Esophagus muscularis mucosa (tissue), 4 donors: Measurements from ENCODE around the gene LGALS3BP. TPM values are rescaled to one million over a fixed set of nuclear protein-coding genes. Genes with fewer than 3 reads are reported as not detected.

ENCODE experiments used
- DNase-seq: peaks from one replicate; pipeline ENCODE4 v3.0.0-alpha.2; 2017; ENCODE audit errors: extremely low spot score
- H3K27ac ChIP-seq, 4 donors: fragments of 200-600 bp; sonication (generic); replicated peaks in 1 of 4; 1 replicate in 3 of 4; 2 replicates in 1 of 4; pipeline ENCODE4 v1.5.1; 2016 to 2019; ENCODE audit warnings: mild to moderate bottlenecking in 1 of 4
- H3K27me3 ChIP-seq, 4 donors: fragments of 200-600 bp; sonication (generic); one replicate each; pipeline versions ENCODE4 v1.5.1 to v1.6.0; 2016 to 2019
- H3K36me3 ChIP-seq, 4 donors: fragments of 200-600 bp; sonication (generic); one replicate each; pipeline ENCODE4 v1.5.1; 2016 to 2019
- H3K4me1 ChIP-seq, 4 donors: fragments of 200-600 bp; sonication (generic); one replicate each; pipeline ENCODE4 v1.5.1; 2016 to 2019
- H3K4me3 ChIP-seq, 4 donors: fragments of 200-600 bp; sonication (generic); 1 replicate in 2 of 4; 2 replicates in 2 of 4; pipeline ENCODE4 v1.5.1; 2016 to 2019; ENCODE audit warnings: mild to moderate bottlenecking in 4 of 4, moderate library complexity in 1 of 4
- H3K9me3 ChIP-seq, 4 donors: fragments of 200-600 bp; sonication (generic); 1 replicate in 3 of 4; 2 replicates in 1 of 4; pipeline ENCODE4 v1.5.1; 2016 to 2019
- EP300 ChIP-seq: sonication (generic); formaldehyde crosslinking; IDR thresholded peaks from one replicate; pipeline ENCODE4 v1.6.1; 2017; ENCODE audit warnings: antibody characterized with exemption
- POLR2A ChIP-seq: fragments of 450-650 bp; IDR thresholded peaks from one replicate; pipeline ENCODE4 v1.6.1; 2017; ENCODE audit warnings: antibody characterized with exemption, moderate library complexity, mild to moderate bottlenecking, low read depth
- POLR2AphosphoS5 ChIP-seq, 2 donors: sonication (generic); formaldehyde crosslinking; IDR thresholded peaks; one replicate each; pipeline ENCODE4 v1.6.1; 2017; ENCODE audit warnings: antibody characterized with exemption in 2 of 2
- WGBS: methylation state at CpG from one replicate; pipeline ENCODE4 v1.1.5; 2018; 5-methylcytosine and 5-hydroxymethylcytosine counted together
- intact Hi-C: fragments of 100-400 bp; cut with DNase I; formaldehyde crosslinking; loops from one replicate; pipeline ENCODE4 v1.15.1; 2023
- total RNA-seq, 4 donors: library from RNA; depleted of rRNA; stranded (reverse); fragments of >200 nt; gene quantifications; one replicate each; pipeline versions ENCODE4 v1.1.0 to v1.2.1, GENCODE V29; 2016
- TF ChIP-seq, protein P1 (sequence below), 3 experiments: fragments of 200-600 bp in 2 of 3; fragments of 450-650 bp in 1 of 3; sonication (generic) in 2 of 3; IDR thresholded peaks; one replicate each; pipeline ENCODE4 v1.5.1; 2017 to 2019; ENCODE audit warnings: antibody characterized with exemption in 3 of 3, mild to moderate bottlenecking in 2 of 3, moderate library complexity in 1 of 3

Gene LGALS3BP
- total RNA-seq, 4 donors from 2014 or later: 106 to 284 (median 197) TPM

DNA sequence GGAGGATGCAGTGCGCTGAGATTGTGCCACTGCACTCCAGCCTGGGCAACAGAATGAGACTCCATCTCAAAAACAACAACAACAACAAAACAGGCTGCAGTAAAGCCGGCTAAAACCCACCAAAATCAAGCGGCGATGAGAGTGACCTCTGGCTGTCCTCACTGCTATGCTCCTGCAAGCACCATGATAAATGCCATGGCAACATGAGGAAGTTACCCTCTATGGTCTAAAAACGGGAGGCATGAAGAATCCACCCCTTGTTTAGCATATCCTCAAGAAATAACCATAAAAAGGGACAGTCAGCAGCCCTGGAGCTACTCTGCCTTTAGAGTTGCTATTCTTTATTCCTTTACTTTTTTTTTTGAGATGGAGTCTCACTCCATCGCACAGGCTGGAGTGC lies 8.4 kb upstream of the LGALS3BP start:
- TF ChIP-seq, protein P1, sequence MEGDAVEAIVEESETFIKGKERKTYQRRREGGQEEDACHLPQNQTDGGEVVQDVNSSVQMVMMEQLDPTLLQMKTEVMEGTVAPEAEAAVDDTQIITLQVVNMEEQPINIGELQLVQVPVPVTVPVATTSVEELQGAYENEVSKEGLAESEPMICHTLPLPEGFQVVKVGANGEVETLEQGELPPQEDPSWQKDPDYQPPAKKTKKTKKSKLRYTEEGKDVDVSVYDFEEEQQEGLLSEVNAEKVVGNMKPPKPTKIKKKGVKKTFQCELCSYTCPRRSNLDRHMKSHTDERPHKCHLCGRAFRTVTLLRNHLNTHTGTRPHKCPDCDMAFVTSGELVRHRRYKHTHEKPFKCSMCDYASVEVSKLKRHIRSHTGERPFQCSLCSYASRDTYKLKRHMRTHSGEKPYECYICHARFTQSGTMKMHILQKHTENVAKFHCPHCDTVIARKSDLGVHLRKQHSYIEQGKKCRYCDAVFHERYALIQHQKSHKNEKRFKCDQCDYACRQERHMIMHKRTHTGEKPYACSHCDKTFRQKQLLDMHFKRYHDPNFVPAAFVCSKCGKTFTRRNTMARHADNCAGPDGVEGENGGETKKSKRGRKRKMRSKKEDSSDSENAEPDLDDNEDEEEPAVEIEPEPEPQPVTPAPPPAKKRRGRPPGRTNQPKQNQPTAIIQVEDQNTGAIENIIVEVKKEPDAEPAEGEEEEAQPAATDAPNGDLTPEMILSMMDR (IDR thresholded peaks at IDR 0.05): no peak
- TF ChIP-seq POLR2AphosphoS5 (IDR thresholded peaks at IDR 0.05): no peak
- no peaks in the 10 kb centered on the region for H3K9me3 ChIP-seq
- H3K27ac ChIP-seq: no peak overlapping the region
- no peak overlapping the region for H3K4me3 ChIP-seq
- intact Hi-C loops: no loop called here
- 78% methylated on average over 3 of the region's 6 CpGs for WGBS
- peaks cover 16 to 26% (median 26%) of the 10 kb centered on the region in 4 donors for H3K4me1 ChIP-seq
- peaks cover 4 to 37% (median 33%) of the 10 kb centered on the region in 4 donors for H3K36me3 ChIP-seq
- no peak for DNase-seq
- H3K27me3 ChIP-seq: no peaks in the 10 kb centered on the region

DNA sequence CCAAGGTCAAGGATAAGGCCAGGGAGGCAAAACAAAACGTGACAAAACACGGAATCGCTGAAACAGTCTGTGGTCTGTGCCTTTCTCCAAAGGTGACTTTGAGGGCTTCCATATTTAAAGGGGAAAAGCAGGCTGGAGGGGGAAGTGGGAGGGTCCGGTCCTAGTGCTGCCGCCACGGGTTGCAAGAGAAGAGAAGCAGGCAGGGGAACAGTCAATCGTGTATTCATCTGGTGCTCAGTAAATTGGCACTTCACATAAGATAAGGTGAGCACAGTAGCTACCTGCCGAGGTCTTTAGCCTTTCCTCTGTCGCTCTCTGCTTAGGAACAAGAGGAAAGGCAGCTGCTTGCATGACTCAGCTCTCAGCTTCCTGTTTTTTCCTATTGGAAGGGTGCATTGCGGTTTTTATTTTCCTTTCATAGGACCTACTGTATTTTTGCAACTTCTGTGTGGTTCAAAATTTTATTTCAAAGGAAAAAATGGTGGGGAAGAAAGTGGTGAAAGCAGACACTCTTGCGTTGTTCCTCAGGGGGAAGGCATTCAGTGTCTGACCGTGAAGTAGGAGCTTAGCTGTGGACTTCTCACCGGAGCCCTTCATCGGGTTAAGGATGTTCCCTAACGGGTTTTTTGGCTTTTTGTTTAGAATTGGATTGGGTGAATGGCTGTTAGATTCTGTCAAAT lies 7.1 kb upstream of the LGALS3BP start:
- WGBS: 21% methylated on average over 15 of the region's 15 CpGs
- intact Hi-C loops: no loop called here
- TF ChIP-seq, protein P1 (IDR thresholded peaks at IDR 0.05): no peak
- TF ChIP-seq POLR2AphosphoS5 (IDR thresholded peaks at IDR 0.05) (peak; percentile 17 to 24), EP300 (no peak), POLR2A (no peak)
- no peaks in the 10 kb centered on the region for H3K9me3 ChIP-seq
- DNase-seq: no peak
- H3K27me3 ChIP-seq: no peaks in the 10 kb centered on the region
- H3K4me1 ChIP-seq: peaks cover 16 to 26% (median 22%) of the 10 kb centered on the region in 4 donors
- peak overlapping the region; percentile 22 to 68 (median 43) for H3K27ac ChIP-seq
- H3K4me3 ChIP-seq: peak overlapping the region; percentile 25 to 49 (median 38)
- H3K36me3 ChIP-seq: peaks cover 4 to 23% (median 19%) of the 10 kb centered on the region in 4 donors

DNA sequence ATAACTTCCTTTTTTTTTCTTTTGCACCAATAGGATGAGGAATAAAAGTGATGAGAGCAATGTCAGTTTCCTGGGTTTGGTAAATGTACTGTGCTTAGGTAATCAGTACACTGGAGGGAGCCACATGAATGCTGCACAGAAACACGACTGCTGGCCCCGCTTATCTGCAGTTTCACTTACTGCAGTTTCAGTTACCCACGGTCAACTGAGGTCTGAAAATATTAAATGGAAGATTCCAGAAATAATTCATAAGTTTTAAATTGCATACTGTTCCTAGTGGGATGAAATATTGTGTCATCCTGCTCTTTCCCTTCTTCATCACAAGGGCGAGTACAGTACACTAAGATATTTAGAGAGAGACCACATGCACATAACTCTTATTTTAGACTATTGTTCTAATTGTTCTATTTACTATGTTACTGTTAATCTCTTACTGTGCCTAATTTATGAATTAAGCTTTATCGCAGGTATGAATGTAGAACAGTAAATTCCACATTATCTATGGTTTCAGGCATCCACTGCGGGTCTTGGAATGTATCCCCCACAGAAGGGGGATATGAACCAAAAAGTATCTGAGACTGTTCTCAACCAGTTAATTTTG lies 6.4 kb upstream of the LGALS3BP start:
- peak overlapping the region; percentile 25 to 49 (median 38) for H3K4me3 ChIP-seq
- intact Hi-C loops: no loop called here

DNA sequence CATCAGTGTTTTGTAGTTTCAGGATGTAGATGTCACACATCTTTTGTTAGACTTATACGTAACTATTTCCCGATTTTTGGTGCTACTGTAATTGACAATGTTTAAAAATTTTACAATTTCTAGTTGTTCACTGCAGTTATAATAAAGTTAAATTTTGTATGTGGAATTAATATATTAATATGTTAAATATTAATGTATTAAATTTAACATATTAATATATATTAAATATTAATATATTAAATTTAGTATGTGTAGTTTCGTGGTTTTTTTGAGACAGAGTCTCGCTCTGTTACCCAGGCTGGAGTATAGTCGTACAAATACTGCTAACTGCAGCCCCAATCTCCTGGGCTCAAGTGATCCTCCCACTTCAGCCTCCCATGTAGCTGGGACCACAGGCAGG lies 5.7 kb upstream of the LGALS3BP start:
- Histone ChIP-seq H3K4me1 (peaks cover 16 to 26% (median 24%) of the 10 kb centered on the region in 4 donors), H3K27ac (peak overlapping the region in 1 of 4 donors; percentile 68), H3K27me3 (no peaks in the 10 kb centered on the region), H3K36me3 (peaks cover 0 to 9% (median 5%) of the 10 kb centered on the region in 4 donors), H3K9me3 (no peaks in the 10 kb centered on the region), H3K4me3 (no peak overlapping the region)
- intact Hi-C loops: no loop called here
- TF ChIP-seq POLR2AphosphoS5 (IDR thresholded peaks at IDR 0.05) (no peak), POLR2A (no peak), EP300 (no peak)
- TF ChIP-seq, protein P1 (IDR thresholded peaks at IDR 0.05): no peak
- 92% methylated on average over 5 of the region's 5 CpGs for WGBS
- DNase-seq: no peak

More for the DNA sequence above, 6.4 kb upstream of the LGALS3BP start:
- WGBS: 40% methylated on average over 6 of the region's 6 CpGs
- Histone ChIP-seq H3K27ac (peak overlapping the region; percentile 22 to 68 (median 43)), H3K36me3 (peaks cover 0 to 17% (median 13%) of the 10 kb centered on the region in 4 donors), H3K9me3 (no peaks in the 10 kb centered on the region), H3K4me1 (peaks cover 16 to 26% (median 22%) of the 10 kb centered on the region in 4 donors), H3K27me3 (no peaks in the 10 kb centered on the region)
- DNase-seq: no peak
- TF ChIP-seq, protein P1 (IDR thresholded peaks at IDR 0.05): peak; percentile 12 to 25 (median 22)
- no peak for TF ChIP-seq POLR2A
